NB4 (cell line): Measurements from ENCODE around the gene SOCS7.

ENCODE experiments used
- CTCF ChIP-seq: IDR thresholded peaks from one replicate; pipeline ENCODE4 v1.5.1; 2012; ENCODE audit warnings: low read depth, low read length
- POLR2A ChIP-seq: IDR thresholded peaks from 2 replicates; pipeline ENCODE4 v1.6.1; 2011; ENCODE audit warnings: mild to moderate bottlenecking; ENCODE audit not compliant: insufficient read length; ENCODE audit errors: extremely low read depth

GRCh38 chr17:38428643-38429371 lies 77.2 kb downstream of the SOCS7 start:
- TF ChIP-seq CTCF, result no peak
- TF ChIP-seq POLR2A, result no peak
